GM18511 (cell line): ENCODE measurements around the gene THG1L.

Source experiments
- ATAC-seq: cut with Tn5 transposase; IDR thresholded peaks from one replicate; pipeline ENCODE4 v1.9.1; 2021; ENCODE audit warnings: mild to moderate bottlenecking, moderate library complexity; ENCODE audit not compliant: unreplicated experiment

THG1L gene

DNA sequence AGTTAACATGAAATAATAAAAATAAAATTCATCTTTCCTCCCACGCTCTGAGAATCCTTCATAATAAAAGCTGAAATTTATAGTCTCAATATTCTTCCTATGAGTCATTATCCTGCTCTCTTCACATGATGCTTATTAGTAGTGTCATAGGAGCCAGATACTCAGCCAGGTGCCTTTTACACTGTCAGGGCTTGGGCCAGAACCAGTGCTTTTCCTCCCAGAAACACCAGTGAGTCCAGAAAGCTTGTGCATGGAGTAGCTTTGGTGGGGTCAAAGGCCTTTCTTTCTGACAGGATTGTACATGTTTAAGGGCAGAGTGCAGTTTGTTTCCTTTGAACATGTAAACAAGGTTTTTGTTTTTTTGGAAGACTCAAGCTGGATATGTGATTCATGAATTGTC, 19.1 kb downstream of the THG1L start:
- ATAC-seq, result no peak

DNA sequence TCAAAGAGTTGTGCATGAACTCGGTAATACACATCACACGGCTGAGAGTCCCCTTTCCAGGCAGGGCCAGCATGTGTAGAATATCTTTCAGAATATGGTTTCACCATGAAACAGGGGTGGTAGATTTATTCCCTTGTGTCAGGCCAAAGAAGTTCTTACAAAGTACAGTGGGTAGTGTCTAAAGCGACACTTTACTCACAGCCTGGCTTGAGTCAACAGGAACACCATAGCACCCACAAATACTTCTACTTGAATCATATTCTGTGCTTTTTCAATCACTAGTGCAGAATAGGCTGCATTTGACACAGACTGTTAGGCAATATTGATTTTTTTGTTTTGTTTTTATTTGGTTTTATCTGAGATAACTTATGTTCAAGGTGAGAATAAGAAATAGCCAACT, 24.9 kb downstream of the THG1L start:
- no peak for ATAC-seq

DNA sequence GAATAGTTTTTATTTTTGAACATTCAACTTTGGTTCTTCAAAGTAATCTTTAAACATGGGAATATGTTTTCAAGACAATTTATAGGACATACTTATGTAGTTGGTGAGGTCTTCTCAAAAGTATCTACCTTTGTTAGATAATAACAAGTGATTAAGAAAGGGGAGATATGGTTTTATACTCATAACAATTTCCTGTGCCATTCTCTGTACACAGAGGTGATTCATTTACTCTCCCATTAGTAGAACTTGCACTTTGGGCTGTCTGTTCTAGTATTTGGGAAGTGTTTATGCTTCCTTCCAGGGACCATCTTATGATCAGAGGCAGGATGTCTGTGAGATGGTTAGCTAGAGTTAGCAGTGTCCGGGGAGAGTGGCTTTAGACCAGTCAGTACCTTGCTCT, 27.5 kb downstream of the THG1L start:
- no peak for ATAC-seq

DNA sequence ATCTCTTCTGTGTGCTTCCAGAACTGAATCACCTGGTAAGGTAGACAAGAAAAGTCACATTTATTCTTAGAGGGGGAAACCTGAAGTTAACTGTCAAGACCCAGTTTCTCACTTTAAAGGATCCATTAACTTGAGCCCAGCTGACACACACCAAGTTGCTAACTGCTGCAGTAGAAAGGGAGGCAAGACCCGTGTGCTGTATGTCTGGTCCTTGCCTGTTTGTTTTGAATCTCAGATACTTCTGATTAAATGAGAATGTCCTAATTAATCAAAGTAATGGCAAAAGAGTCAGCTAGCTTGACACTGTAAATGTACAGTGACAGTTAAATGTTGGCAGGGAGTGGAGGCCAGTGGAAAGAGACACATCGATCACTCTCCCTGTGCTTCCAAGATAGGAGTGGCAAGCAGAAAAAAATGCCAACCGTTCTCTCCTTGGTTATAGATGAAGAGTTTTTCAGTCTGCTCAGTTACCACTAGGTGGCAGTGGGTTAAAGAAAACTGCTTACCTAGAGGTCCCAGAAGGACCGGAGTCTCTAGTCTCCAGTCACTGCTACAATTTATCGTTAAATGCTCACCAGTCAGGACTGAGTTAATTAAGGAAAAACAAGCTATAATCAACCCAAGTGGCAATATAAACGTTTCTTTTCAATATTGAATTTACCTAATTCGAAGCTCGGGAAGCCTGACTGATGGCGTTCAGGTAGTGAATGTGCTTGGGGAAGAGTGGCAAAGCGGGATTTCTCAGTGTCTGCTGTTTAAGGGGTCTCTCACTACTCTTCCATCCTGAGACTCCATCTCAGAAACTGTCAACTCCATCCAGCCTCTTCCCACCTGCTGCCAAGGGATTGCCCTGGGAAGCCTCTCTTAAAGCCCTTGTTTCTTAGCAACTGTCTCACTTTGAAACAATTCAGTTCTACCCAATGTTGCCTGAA, 30.7 kb downstream of the THG1L start:
- peak; percentile 84 for ATAC-seq

DNA sequence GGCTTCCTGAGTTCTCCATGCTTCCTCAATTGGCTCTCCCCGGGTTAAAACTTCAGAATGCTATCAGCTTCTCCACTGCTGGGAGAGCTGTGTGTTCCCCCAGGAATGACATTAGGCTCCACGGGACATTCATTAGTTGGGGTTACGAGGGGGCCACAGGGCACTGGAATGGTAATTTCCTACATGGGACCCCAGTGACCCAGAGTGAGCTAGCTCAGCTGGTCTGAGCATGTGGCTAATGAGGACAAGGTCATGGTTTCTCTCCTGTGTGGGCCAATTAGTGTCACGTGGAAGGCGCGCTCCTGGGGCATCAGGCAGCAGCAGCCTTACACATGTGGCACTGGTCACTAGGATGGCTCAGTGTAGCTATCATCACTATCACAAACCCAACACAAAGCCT, 33.3 kb downstream of the THG1L start:
- ATAC-seq, result no peak

DNA sequence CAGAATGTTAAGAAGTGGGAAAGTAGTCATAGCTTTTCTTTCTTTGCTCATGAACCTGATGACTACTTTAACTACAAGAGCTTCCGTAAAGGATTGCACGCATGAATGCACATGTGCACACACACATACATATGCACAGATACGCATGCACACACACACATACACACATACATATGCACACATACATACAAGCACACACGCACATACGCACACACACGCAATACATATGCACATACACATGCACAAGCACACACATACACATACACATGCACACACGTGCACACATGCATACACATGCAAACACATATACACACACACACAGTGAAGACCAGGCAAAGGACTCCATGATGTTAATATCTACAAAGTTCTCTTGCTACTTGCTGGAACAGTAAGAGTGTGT, 35.2 kb downstream of the THG1L start:
- no peak for ATAC-seq

DNA sequence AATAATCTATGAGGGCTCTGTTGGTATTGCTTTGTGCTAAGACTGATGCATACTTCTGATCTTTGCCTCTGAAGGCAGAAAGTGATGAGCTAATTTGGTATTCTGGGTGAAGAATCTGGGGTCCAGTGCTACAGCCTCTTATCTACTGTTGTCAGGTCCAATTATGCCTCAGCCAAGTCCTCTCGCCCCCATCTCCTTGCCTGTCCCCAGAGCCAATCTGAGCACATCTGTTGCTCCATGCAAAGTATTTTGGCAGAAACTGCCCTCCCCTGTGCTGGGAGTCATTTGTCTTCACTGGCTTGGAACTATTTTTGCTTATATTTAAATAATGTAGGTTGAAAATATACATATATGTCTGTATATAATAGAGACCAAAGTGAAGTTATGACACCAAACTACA, 35.7 kb downstream of the THG1L start:
- ATAC-seq, result no peak

DNA sequence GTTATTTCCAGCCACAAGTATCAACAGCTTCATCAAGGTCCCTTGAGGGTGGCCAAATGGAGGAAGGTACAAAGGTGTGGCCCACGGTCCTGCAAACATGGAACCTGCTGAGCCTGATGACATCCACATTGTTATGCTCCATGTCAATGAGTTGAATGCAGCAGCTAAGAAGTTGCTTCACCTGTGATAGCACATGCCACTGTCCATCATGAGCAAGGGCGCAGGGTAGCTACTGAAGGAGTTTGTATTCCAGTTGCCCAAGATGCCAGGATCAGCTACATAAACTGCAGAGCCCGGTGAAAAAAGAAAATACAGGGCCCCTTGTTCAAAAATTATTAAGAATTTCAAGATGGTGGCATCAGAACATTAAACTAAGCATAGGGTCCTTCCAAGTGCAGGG, 36.5 kb downstream of the THG1L start:
- no peak for ATAC-seq

DNA sequence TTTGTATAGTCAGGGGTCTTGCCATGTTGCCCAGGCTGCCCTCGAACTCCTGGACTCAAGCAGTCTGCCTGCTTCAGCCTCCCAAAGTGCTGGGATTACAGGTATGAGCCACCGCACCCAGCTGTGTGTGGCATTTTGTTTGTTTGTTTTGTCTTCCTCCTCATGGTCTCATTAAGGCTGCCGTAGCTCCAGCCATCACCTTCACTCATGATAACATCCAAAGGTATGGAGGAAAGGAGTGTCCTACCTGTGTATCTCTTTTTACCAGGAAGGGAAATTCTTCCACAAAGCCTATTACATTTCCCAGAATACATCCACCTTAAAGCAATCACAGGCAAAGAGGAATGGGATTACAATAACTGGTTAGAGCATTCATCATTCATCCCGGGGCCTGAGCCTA, 39.4 kb downstream of the THG1L start:
- no peak for ATAC-seq

DNA sequence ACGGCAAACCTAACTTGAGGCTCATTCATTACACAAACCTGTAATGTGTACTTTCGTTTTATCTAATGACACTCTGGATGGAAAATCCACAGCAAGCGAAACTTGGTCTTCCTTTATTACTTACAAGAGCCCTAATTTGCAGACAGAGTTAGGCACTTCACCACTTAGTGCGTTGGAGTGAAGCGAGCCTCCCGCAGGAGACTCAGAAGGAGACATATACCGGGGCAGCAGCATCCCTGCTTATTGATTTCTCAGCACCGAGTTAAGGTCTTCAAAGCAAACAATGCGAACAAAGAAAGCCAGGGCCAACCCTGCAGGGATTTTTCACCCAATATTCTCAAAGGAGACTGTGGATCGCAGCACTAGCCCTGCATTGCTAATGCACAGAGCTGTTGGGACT, 40.9 kb downstream of the THG1L start:
- ATAC-seq, result no peak

DNA sequence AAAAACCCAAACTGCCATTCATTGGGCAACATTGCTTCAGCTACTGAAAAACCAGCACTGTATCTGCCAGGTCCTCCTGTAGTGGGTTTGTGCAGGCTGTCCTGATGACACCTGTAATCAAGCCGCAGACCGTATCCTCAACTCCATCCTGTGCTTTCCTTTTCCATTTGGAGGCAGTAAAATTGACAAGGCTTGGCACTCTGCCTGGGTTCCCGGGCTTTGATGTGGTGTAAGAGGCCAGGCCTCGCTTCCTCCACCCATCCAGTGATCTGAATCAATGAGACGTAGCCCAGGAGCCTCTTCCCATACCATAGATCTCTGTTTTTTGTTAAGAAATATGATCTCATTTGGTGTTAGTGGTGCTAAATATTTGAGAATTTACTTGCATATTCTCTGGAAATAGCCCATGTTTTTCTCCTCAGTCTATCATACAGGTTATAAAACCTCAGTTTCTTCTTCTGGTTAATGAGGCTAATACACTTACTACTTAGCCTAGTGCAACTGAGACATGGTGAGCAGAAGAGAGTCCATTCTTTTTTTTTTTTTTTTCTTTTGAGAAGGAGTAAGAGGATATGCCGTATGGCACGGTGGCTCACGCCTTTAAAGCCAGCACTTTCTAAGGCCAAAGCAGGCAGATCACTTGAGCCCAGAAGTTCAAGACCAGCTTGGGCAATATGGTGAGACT, 47.0 kb downstream of the THG1L start:
- ATAC-seq, result no peak

DNA sequence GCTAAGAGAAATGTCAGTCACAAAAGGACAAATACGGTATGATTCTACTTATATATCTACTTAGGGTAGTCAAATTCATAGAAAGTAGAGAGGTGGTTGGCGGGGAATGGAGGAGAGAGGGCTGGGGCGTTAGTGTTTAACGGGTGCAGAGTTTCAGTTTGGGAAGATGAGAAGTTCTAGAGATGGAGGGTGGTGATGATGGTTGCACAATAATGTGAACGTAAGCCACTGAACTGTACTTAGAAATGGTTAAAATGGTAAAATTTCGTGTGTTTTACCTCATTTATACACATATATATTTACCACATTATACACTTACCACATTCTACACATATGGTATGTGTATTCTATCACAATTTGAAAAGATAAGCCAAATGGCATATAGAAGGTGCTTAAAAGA, 48.0 kb downstream of the THG1L start:
- ATAC-seq, result no peak

DNA sequence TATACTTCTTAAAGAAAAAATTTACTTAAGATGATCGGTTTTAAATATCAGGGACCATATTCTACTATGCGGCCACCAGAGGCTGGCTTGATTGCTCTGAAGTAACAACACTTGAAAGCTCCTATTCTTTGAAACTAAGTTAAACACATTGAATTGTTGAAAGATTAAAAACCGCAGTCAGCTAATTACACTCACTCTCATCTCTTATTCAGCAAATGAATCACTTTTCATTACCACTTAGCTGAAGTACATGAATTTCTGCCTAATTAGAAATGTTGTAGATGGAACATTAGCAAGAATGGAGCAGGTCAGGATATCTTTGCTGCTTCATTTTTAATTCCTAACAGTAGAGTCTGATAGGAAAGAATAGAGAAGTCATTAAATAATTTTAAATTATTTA, 54.6 kb downstream of the THG1L start:
- no peak for ATAC-seq
